Measurements from ENCODE around the gene DCDC1. TPM values are rescaled to one million over a fixed set of nuclear protein-coding genes. Genes with fewer than 3 reads are reported as not detected.
"Not testable (repeated sequence)": the region's sequence is repeated elsewhere in the genome, so short reads cannot be mapped to it uniquely, and the experiment has no call there.

The DCDC1 gene
- total RNA-seq, 4 donors from 2014 or later, result not detected

GRCh38 chr11:31323145-31323544, 46.4 kb downstream of the DCDC1 start:
- DNase-seq, result no peak
- Histone ChIP-seq H3K27ac (no peak overlapping the region), H3K27me3 (no peaks in the 10 kb centered on the region), H3K9me3 (no peaks in the 10 kb centered on the region), H3K4me3 (no peak overlapping the region), H3K36me3 (no peaks in the 10 kb centered on the region), H3K4me1 (no peaks in the 10 kb centered on the region)
- TF ChIP-seq POLR2A (IDR thresholded peaks at IDR 0.05) (no peak), CTCF (IDR thresholded peaks at IDR 0.05) (no peak)
- intact Hi-C loops (cut with DNase I), result no loop called here
- 73 to 82% methylated on average over 4 of the region's 4 CpGs for WGBS, 2 donors

GRCh38 chr11:31321494-31321893, 48.0 kb downstream of the DCDC1 start:
- H3K9me3 ChIP-seq; H3K4me3 ChIP-seq; H3K4me1 ChIP-seq; H3K27ac ChIP-seq; intact Hi-C loops (cut with DNase I); H3K27me3 ChIP-seq; H3K36me3 ChIP-seq; DNase-seq: not testable (repeated sequence)
- WGBS, 2 donors, result 93 to 97% methylated on average over 13 to 15 of the region's 15 CpGs

GRCh38 chr11:31303644-31304180, 65.8 kb downstream of the DCDC1 start:
- intact Hi-C loops (cut with DNase I), result no loop called here
- Histone ChIP-seq H3K9me3 (no peaks in the 10 kb centered on the region), H3K27me3 (no peaks in the 10 kb centered on the region), H3K36me3 (no peaks in the 10 kb centered on the region), H3K4me1 (no peaks in the 10 kb centered on the region), H3K4me3 (no peak overlapping the region), H3K27ac (no peak overlapping the region)
- WGBS, 2 donors, result 33 to 36% methylated on average over 3 of the region's 3 CpGs
- TF ChIP-seq CTCF (IDR thresholded peaks at IDR 0.05) (no peak), POLR2A (IDR thresholded peaks at IDR 0.05) (no peak)
- no peak for DNase-seq

DNA sequence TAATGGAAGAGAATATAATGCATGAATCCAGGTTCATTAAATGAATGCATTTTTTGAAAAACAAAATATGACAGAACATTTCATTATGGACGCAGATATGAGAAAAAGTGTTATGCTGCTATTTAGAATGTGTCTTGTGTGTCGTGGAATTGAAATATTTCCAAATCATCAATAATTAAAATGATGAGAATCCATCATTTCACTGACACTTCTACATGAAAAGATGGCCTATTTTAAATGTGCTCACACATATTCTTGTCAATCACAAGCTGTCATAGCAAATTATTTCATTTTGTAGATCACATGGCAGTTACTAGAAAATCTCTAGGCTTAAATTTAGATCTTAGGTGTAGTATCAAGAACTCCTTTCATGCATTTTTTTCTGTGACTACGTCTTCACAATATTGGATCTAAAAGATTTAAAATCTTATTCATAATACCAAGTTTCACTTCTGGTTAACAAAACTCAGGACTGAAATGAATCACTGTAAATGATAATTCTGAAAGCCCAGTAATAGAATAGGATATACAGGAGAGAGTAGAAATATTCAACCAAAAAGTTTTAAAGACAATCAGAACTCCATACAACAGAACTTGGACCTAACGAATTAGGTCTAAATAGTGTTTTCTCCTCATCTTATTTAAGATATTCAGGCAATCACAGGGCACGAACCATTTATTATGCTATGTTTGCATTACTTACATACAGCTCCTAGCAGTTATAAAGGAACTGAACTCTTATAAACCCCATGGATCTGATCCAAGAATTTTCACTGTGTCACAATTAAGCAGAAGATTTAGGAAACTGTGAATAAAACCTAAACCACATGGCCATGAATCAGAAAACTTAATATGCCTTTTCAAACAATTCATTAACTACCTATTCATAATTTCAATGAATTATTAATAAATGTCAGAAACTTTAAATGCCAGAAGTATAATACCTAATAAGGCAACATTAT, 67.7 kb downstream of the DCDC1 start:
- no peak for DNase-seq
- TF ChIP-seq CTCF (IDR thresholded peaks at IDR 0.05) (no peak), POLR2A (IDR thresholded peaks at IDR 0.05) (no peak)
- Histone ChIP-seq H3K27ac (no peak overlapping the region), H3K4me3 (no peak overlapping the region), H3K4me1 (no peaks in the 10 kb centered on the region), H3K36me3 (no peaks in the 10 kb centered on the region), H3K9me3 (no peaks in the 10 kb centered on the region), H3K27me3 (no peaks in the 10 kb centered on the region)
- WGBS, 2 donors, result 51 to 53% methylated on average over 5 of the region's 5 CpGs
- intact Hi-C loops (cut with DNase I), result no loop called here

DNA sequence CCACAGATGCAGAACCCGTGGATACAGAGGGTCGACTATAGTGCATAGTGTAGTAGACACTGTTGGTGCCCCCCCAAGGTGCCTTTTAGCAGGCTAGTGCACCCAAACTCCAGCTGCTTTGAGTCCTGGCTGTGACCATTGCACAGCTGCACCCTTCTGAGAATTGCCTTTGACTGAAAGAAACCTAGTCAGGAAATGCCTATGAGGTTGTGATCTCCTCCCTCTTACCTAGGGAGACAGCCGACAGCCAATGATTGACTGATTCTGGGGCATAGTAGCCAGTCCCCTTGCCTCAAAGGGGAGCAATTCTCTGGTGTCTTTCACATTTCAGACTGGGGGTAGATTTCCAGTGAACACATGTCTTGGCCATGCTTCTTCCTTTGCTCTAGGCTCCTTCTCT, 74.2 kb downstream of the DCDC1 start:
- WGBS, 2 donors, result 66 to 71% methylated on average over 3 of the region's 3 CpGs
- H3K4me1 ChIP-seq, result no peaks in the 10 kb centered on the region
- no peaks in the 10 kb centered on the region for H3K9me3 ChIP-seq
- H3K27ac ChIP-seq, result no peak overlapping the region
- H3K4me3 ChIP-seq, result no peak overlapping the region
- intact Hi-C loops (cut with DNase I), result no loop called here
- DNase-seq, result no peak
- H3K36me3 ChIP-seq, result no peaks in the 10 kb centered on the region
- TF ChIP-seq POLR2A (IDR thresholded peaks at IDR 0.05) (no peak), CTCF (IDR thresholded peaks at IDR 0.05) (no peak)
- H3K27me3 ChIP-seq, result no peaks in the 10 kb centered on the region

DNA sequence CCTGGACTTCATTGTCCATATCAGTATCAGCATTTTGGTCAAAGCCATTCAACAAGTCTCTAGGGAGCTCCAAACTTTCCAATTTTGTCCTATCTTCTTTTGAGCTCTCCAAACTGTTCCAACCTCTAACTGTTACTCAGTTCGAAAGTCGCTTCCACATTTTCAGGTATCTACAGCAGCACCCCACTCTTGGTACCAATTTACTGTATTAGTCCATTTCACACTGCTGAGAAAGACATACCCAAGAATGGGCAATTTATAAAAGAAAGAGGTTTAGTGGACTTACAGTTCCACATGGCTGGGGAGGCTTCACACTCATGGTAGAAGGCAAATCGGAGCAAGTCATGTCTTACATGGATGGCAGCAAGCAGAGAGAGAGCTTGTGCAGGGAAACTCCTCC, 96.0 kb downstream of the DCDC1 start:
- WGBS, 2 donors, result 85 to 94% methylated on average over 3 of the region's 3 CpGs
- intact Hi-C loops (cut with DNase I), result not testable (repeated sequence)
- H3K9me3 ChIP-seq, result peaks cover 0 to 17% (median 0%) of the 10 kb centered on the region in 3 donors

More for the DNA sequence above, 96.0 kb downstream of the DCDC1 start:
- H3K4me3 ChIP-seq, H3K27me3 ChIP-seq, H3K4me1 ChIP-seq, H3K27ac ChIP-seq, DNase-seq, H3K36me3 ChIP-seq: not testable (repeated sequence)
